ENCODE measurements around the gene MCUR1. TPM values are rescaled to one million over a fixed set of nuclear protein-coding genes. Genes with fewer than 3 reads are reported as not detected.
"Not testable (repeated sequence)": the region's sequence is repeated elsewhere in the genome, so short reads cannot be mapped to it uniquely, and the experiment has no call there.

Gene MCUR1, protein sequence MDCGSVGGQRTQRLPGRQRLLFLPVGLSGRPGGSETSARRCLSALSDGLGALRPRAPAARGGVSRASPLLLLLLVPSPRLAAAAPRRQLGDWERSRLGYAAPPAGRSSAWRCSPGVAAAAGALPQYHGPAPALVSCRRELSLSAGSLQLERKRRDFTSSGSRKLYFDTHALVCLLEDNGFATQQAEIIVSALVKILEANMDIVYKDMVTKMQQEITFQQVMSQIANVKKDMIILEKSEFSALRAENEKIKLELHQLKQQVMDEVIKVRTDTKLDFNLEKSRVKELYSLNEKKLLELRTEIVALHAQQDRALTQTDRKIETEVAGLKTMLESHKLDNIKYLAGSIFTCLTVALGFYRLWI
- 7.8 and 9.5 TPM in 2 replicates for polyA plus RNA-seq (2011; rRNA removed)
- polyA minus RNA-seq (2011; rRNA and poly(A)+ RNA removed) = 4.1 and 5.3 TPM in 2 replicates

- POLR2A ChIA-PET = interaction anchor here (1.6 to 1.8 kb wide), 2 partner anchors 81 to 232 kb away, joined by 5 read pairs; no protein-coding TSS in a partner anchor
Observed at GRCh38 chr6:13814176-13814937, at the start of gene MCUR1. TSS of gene MCUR1 (minus strand) at chr6:13814557. CDS start at chr6:13814429, 128 bp downstream.

GRCh38 chr6:13863699-13864155, 49.4 kb upstream of the MCUR1 start:
- no peak overlapping the region for H3K4me3 ChIP-seq (ENCODE audit: low read depth, low read length)
- H3K9me3 ChIP-seq (ENCODE audit: control insufficient read depth, insufficient read depth, low read length) = peaks cover 9% of the 10 kb centered on the region
- POLR2A ChIA-PET = no interaction called here
- H3K27me3 ChIP-seq (ENCODE audit: control insufficient read depth, insufficient read depth, low read length) = peaks cover 19% of the 10 kb centered on the region
- DNase-seq (ENCODE audit: low read depth, low spot score) = no peak
- H3K27ac ChIP-seq (ENCODE audit: low read depth, low read length) = no peak overlapping the region
- CTCF ChIA-PET = interaction anchor here (1.0 kb wide), 1 partner anchor 45 kb away, joined by 3 read pairs; no protein-coding TSS in a partner anchor
- TF ChIP-seq, protein P1, sequence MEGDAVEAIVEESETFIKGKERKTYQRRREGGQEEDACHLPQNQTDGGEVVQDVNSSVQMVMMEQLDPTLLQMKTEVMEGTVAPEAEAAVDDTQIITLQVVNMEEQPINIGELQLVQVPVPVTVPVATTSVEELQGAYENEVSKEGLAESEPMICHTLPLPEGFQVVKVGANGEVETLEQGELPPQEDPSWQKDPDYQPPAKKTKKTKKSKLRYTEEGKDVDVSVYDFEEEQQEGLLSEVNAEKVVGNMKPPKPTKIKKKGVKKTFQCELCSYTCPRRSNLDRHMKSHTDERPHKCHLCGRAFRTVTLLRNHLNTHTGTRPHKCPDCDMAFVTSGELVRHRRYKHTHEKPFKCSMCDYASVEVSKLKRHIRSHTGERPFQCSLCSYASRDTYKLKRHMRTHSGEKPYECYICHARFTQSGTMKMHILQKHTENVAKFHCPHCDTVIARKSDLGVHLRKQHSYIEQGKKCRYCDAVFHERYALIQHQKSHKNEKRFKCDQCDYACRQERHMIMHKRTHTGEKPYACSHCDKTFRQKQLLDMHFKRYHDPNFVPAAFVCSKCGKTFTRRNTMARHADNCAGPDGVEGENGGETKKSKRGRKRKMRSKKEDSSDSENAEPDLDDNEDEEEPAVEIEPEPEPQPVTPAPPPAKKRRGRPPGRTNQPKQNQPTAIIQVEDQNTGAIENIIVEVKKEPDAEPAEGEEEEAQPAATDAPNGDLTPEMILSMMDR (IDR thresholded peaks at IDR 0.05; ENCODE audit: low read depth, low read length) = no peak

More at GRCh38 chr6:13814176-13814937, at the start of gene MCUR1:
- Histone ChIP-seq H3K4me3 (ENCODE audit: low read depth, low read length) (peak within 1 kb of the TSS; percentile 75), H3K27ac (ENCODE audit: low read depth, low read length) (peak within 1 kb of the TSS; percentile 52), H3K27me3 (ENCODE audit: control insufficient read depth, insufficient read depth, low read length) (no peaks in the 10 kb centered on the region), H3K9me3 (ENCODE audit: control insufficient read depth, insufficient read depth, low read length) (no peaks in the 10 kb centered on the region)
- TF ChIP-seq, protein P1 (IDR thresholded peaks at IDR 0.05; ENCODE audit: low read depth, low read length) = peak; percentile 14; the same call in 1 of the 2 replicates
- peak; percentile 20 for DNase-seq (ENCODE audit: low read depth, low spot score)
- CTCF ChIA-PET = interaction anchor here (0.7 to 1.0 kb wide), 2 partner anchors 20 to 198 kb away, joined by 3 to 8 read pairs; no protein-coding TSS in a partner anchor

- not testable (repeated sequence) for H3K9me3 ChIP-seq (ENCODE audit: control insufficient read depth, insufficient read depth, low read length); H3K27ac ChIP-seq (ENCODE audit: low read depth, low read length); H3K4me3 ChIP-seq (ENCODE audit: low read depth, low read length); DNase-seq (ENCODE audit: low read depth, low spot score)
- peaks cover 26% of the 10 kb centered on the region for H3K27me3 ChIP-seq (ENCODE audit: control insufficient read depth, insufficient read depth, low read length)
- CTCF ChIA-PET = interaction anchor here (1.7 kb wide), 1 partner anchor 13 kb away, joined by 4 read pairs; no protein-coding TSS in a partner anchor
- POLR2A ChIA-PET = interaction anchor here (0.6 kb wide), 2 partner anchors 11 to 207 kb away, joined by 3 to 4 read pairs; no protein-coding TSS in a partner anchor
Observed at GRCh38 chr6:13860556-13861185, 46.3 kb upstream of the MCUR1 start.

- ChIA-PET CTCF (interaction anchor here (1.1 to 1.2 kb wide), 2 partner anchors 65 to 206 kb away, joined by 3 to 5 read pairs; no protein-coding TSS in a partner anchor), POLR2A (interaction anchor here (0.6 kb wide), 1 partner anchor 11 kb away, joined by 3 read pairs; no protein-coding TSS in a partner anchor)
- peak overlapping the region; percentile 13; the same call in 1 of the 2 replicates for H3K4me3 ChIP-seq (ENCODE audit: low read depth, low read length)
- DNase-seq (ENCODE audit: low read depth, low spot score) = no peak
- peaks cover 26% of the 10 kb centered on the region for H3K27me3 ChIP-seq (ENCODE audit: control insufficient read depth, insufficient read depth, low read length)
- H3K27ac ChIP-seq (ENCODE audit: low read depth, low read length) = no peak overlapping the region
- TF ChIP-seq, protein P1 (IDR thresholded peaks at IDR 0.05; ENCODE audit: low read depth, low read length) = no peak
- H3K9me3 ChIP-seq (ENCODE audit: control insufficient read depth, insufficient read depth, low read length) = peaks cover 9% of the 10 kb centered on the region
Observed at GRCh38 chr6:13859871-13860555, 45.7 kb upstream of the MCUR1 start.

Data from AG04450 (cell line).